HepG2 (cell line): ENCODE results near the gene NGEF.
"Not testable (repeated sequence)": the region's sequence is repeated elsewhere in the genome, so short reads cannot be mapped to it uniquely, and the experiment has no call there.

Experiments
- ATAD3A ChIP-seq: sonication (generic); formaldehyde crosslinking; IDR thresholded peaks from 2 replicates; pipeline ENCODE4 v1.4.0; 2020; ENCODE audit warnings: missing genetic modification reagents
- EP300 ChIP-seq, 3 experiments: sonication (generic) in 1 of 3; formaldehyde crosslinking in 1 of 3; IDR thresholded peaks; 2 replicates each; pipeline versions ENCODE4 v1.5.1 to v1.6.1; 2011 to 2020; ENCODE audit warnings: low read depth in 2 of 3, low read length in 2 of 3, borderline replicate concordance in 1 of 3, improper control_type of control experiment in 1 of 3, mild to moderate bottlenecking in 1 of 3, missing genetic modification reagents in 1 of 3, moderate library complexity in 1 of 3
- NFE2L2 ChIP-seq: fragments of 150-350 bp; IDR thresholded peaks from 2 replicates; pipeline ENCODE4 v1.6.1; 2014; ENCODE audit warnings: low read length
- NFRKB ChIP-seq: fragments of 450-650 bp; IDR thresholded peaks from 2 replicates; pipeline ENCODE4 v1.6.1; 2017
- NR3C1 ChIP-seq: sonication (generic); formaldehyde crosslinking; IDR thresholded peaks from 2 replicates; pipeline ENCODE4 v1.4.0; 2020; ENCODE audit warnings: missing genetic modification reagents
- ZNF225 ChIP-seq: sonication (generic); formaldehyde crosslinking; IDR thresholded peaks from 2 replicates; pipeline ENCODE4 v1.4.0; 2020; ENCODE audit warnings: mild to moderate bottlenecking, missing genetic modification reagents
- TF ChIP-seq, protein P1 (sequence below): sonication (generic); formaldehyde crosslinking; IDR thresholded peaks from 2 replicates; pipeline ENCODE4 v1.5.0; 2020; ENCODE audit warnings: mild to moderate bottlenecking, missing genetic modification reagents, moderate library complexity
- TF ChIP-seq, protein P2 (sequence below): sonication (generic); formaldehyde crosslinking; IDR thresholded peaks from 2 replicates; pipeline ENCODE4 v1.4.0; 2020; ENCODE audit warnings: mild to moderate bottlenecking, missing genetic modification reagents

GRCh38 chr2:232906867-232907717 is 106.0 kb downstream of the NGEF start:
- not testable (repeated sequence) for TF ChIP-seq NR3C1 (CRISPR knock-in tag); NFRKB; ZNF225; NFE2L2; EP300 (IDR thresholded peaks at IDR 0.05; ENCODE audit: low read depth in 2 of 2, low read length in 2 of 2); EP300 (CRISPR knock-in tag; IDR thresholded peaks at IDR 0.05; ENCODE audit: borderline replicate concordance); ATAD3A
- TF ChIP-seq, protein P1, sequence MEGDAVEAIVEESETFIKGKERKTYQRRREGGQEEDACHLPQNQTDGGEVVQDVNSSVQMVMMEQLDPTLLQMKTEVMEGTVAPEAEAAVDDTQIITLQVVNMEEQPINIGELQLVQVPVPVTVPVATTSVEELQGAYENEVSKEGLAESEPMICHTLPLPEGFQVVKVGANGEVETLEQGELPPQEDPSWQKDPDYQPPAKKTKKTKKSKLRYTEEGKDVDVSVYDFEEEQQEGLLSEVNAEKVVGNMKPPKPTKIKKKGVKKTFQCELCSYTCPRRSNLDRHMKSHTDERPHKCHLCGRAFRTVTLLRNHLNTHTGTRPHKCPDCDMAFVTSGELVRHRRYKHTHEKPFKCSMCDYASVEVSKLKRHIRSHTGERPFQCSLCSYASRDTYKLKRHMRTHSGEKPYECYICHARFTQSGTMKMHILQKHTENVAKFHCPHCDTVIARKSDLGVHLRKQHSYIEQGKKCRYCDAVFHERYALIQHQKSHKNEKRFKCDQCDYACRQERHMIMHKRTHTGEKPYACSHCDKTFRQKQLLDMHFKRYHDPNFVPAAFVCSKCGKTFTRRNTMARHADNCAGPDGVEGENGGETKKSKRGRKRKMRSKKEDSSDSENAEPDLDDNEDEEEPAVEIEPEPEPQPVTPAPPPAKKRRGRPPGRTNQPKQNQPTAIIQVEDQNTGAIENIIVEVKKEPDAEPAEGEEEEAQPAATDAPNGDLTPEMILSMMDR (CRISPR knock-in tag): not testable (repeated sequence)
- TF ChIP-seq, protein P2, sequence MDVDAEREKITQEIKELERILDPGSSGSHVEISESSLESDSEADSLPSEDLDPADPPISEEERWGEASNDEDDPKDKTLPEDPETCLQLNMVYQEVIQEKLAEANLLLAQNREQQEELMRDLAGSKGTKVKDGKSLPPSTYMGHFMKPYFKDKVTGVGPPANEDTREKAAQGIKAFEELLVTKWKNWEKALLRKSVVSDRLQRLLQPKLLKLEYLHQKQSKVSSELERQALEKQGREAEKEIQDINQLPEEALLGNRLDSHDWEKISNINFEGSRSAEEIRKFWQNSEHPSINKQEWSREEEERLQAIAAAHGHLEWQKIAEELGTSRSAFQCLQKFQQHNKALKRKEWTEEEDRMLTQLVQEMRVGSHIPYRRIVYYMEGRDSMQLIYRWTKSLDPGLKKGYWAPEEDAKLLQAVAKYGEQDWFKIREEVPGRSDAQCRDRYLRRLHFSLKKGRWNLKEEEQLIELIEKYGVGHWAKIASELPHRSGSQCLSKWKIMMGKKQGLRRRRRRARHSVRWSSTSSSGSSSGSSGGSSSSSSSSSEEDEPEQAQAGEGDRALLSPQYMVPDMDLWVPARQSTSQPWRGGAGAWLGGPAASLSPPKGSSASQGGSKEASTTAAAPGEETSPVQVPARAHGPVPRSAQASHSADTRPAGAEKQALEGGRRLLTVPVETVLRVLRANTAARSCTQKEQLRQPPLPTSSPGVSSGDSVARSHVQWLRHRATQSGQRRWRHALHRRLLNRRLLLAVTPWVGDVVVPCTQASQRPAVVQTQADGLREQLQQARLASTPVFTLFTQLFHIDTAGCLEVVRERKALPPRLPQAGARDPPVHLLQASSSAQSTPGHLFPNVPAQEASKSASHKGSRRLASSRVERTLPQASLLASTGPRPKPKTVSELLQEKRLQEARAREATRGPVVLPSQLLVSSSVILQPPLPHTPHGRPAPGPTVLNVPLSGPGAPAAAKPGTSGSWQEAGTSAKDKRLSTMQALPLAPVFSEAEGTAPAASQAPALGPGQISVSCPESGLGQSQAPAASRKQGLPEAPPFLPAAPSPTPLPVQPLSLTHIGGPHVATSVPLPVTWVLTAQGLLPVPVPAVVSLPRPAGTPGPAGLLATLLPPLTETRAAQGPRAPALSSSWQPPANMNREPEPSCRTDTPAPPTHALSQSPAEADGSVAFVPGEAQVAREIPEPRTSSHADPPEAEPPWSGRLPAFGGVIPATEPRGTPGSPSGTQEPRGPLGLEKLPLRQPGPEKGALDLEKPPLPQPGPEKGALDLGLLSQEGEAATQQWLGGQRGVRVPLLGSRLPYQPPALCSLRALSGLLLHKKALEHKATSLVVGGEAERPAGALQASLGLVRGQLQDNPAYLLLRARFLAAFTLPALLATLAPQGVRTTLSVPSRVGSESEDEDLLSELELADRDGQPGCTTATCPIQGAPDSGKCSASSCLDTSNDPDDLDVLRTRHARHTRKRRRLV: not testable (repeated sequence)
